ENCODE measurements around the gene PQBP1. TPM values are rescaled to one million over a fixed set of nuclear protein-coding genes. Genes with fewer than 3 reads are reported as not detected.

Gene PQBP1
- total and polyA plus RNA-seq, 2 experiments from 2014 or later: 33.8 to 82.9 TPM

- Histone ChIP-seq H3K36me3 (replicated peaks; ENCODE audit: insufficient read depth, low read depth) (no peaks in the 10 kb centered on the region), H3K79me2 (peaks cover 31% of the 10 kb centered on the region), H3K9me3 (ENCODE audit: low read depth) (no peaks in the 10 kb centered on the region), H2AFZ (no peak overlapping the region), H3K4me2 (peak overlapping the region; percentile 85), H3K27ac (peak overlapping the region; percentile 99), H4K20me1 (ENCODE audit: insufficient read depth, poor library complexity, severe bottlenecking) (no peaks in the 10 kb centered on the region), H3K9me2 (replicated peaks; ENCODE audit: insufficient read depth) (no peaks in the 10 kb centered on the region), H3K4me1 (ENCODE audit: insufficient read depth) (peaks cover 2% of the 10 kb centered on the region), H3K4me3 (peak overlapping the region; percentile 56), H3K27me3 (no peaks in the 10 kb centered on the region)
- TF ChIP-seq EZH2 (IDR thresholded peaks at IDR 0.05; ENCODE audit: borderline replicate concordance): no peak
- TF ChIP-seq EZH2phosphoT487 (IDR thresholded peaks at IDR 0.05; ENCODE audit: low read depth, severe bottlenecking, unreplicated experiment): no peak
- TF ChIP-seq CTCF (IDR thresholded peaks at IDR 0.05; ENCODE audit: poor library complexity): no peak
- peak; percentile 93 for DNase-seq (ENCODE audit: low spot score)
- 42% methylated on average over 33 of the region's 38 CpGs for WGBS (ENCODE audit: low lambda C conversion rate, missing lambda C conversion rate)
Observed at GRCh38 chrX:48897157-48897624, 539 bp upstream of the PQBP1 start.

GRCh38 chrX:48899078-48899410, 1.3 kb downstream of the PQBP1 start:
- no peaks in the 10 kb centered on the region for H3K4me1 ChIP-seq (ENCODE audit: insufficient read depth)
- H2AFZ ChIP-seq: no peak overlapping the region
- no peak for DNase-seq (ENCODE audit: low spot score)
- no peaks in the 10 kb centered on the region for H3K36me3 ChIP-seq (replicated peaks; ENCODE audit: insufficient read depth, low read depth)
- H3K4me3 ChIP-seq: no peak overlapping the region
- no peaks in the 10 kb centered on the region for H3K9me3 ChIP-seq (ENCODE audit: low read depth)
- no peak overlapping the region for H3K27ac ChIP-seq
- H3K9me2 ChIP-seq (replicated peaks; ENCODE audit: insufficient read depth): no peaks in the 10 kb centered on the region
- TF ChIP-seq EZH2 (IDR thresholded peaks at IDR 0.05; ENCODE audit: borderline replicate concordance) (no peak), CTCF (IDR thresholded peaks at IDR 0.05; ENCODE audit: poor library complexity) (no peak), EZH2phosphoT487 (IDR thresholded peaks at IDR 0.05; ENCODE audit: low read depth, severe bottlenecking, unreplicated experiment) (no peak)
- H4K20me1 ChIP-seq (ENCODE audit: insufficient read depth, poor library complexity, severe bottlenecking): no peaks in the 10 kb centered on the region
- 90% methylated on average over 8 of the region's 8 CpGs for WGBS (ENCODE audit: low lambda C conversion rate, missing lambda C conversion rate)
- H3K79me2 ChIP-seq: peaks cover 31% of the 10 kb centered on the region
- H3K4me2 ChIP-seq: peak overlapping the region; percentile 76
- H3K27me3 ChIP-seq: no peaks in the 10 kb centered on the region

- Histone ChIP-seq H3K4me1 (ENCODE audit: insufficient read depth) (no peaks in the 10 kb centered on the region), H2AFZ (no peak overlapping the region), H3K27ac (no peak overlapping the region), H3K4me3 (no peak overlapping the region), H3K9me2 (replicated peaks; ENCODE audit: insufficient read depth) (no peaks in the 10 kb centered on the region), H3K79me2 (peaks cover 23% of the 10 kb centered on the region), H4K20me1 (ENCODE audit: insufficient read depth, poor library complexity, severe bottlenecking) (no peaks in the 10 kb centered on the region), H3K27me3 (no peaks in the 10 kb centered on the region), H3K4me2 (no peak overlapping the region), H3K9me3 (ENCODE audit: low read depth) (no peaks in the 10 kb centered on the region), H3K36me3 (replicated peaks; ENCODE audit: insufficient read depth, low read depth) (no peaks in the 10 kb centered on the region)
- 88% methylated on average over 7 of the region's 7 CpGs for WGBS (ENCODE audit: low lambda C conversion rate, missing lambda C conversion rate)
- no peak for DNase-seq (ENCODE audit: low spot score)
- no peak for TF ChIP-seq CTCF (IDR thresholded peaks at IDR 0.05; ENCODE audit: poor library complexity)
- no peak for TF ChIP-seq EZH2phosphoT487 (IDR thresholded peaks at IDR 0.05; ENCODE audit: low read depth, severe bottlenecking, unreplicated experiment)
- no peak for TF ChIP-seq EZH2 (IDR thresholded peaks at IDR 0.05; ENCODE audit: borderline replicate concordance)
Observed at GRCh38 chrX:48901069-48901468, 3.3 kb downstream of the PQBP1 start.

- H3K27ac ChIP-seq: no peak overlapping the region
- no peaks in the 10 kb centered on the region for H3K9me3 ChIP-seq (ENCODE audit: low read depth)
- H3K79me2 ChIP-seq: peaks cover 17% of the 10 kb centered on the region
- H3K4me1 ChIP-seq (ENCODE audit: insufficient read depth): no peaks in the 10 kb centered on the region
- no peaks in the 10 kb centered on the region for H3K9me2 ChIP-seq (replicated peaks; ENCODE audit: insufficient read depth)
- no peak overlapping the region for H2AFZ ChIP-seq
- TF ChIP-seq EZH2phosphoT487 (IDR thresholded peaks at IDR 0.05; ENCODE audit: low read depth, severe bottlenecking, unreplicated experiment): no peak
- H3K4me3 ChIP-seq: no peak overlapping the region
- no peaks in the 10 kb centered on the region for H4K20me1 ChIP-seq (ENCODE audit: insufficient read depth, poor library complexity, severe bottlenecking)
- H3K36me3 ChIP-seq (replicated peaks; ENCODE audit: insufficient read depth, low read depth): no peaks in the 10 kb centered on the region
- no peak overlapping the region for H3K4me2 ChIP-seq
- no peaks in the 10 kb centered on the region for H3K27me3 ChIP-seq
- DNase-seq (ENCODE audit: low spot score): no peak
- 97% methylated on average over 20 of the region's 20 CpGs for WGBS (ENCODE audit: low lambda C conversion rate, missing lambda C conversion rate)
Observed at GRCh38 chrX:48902135-48902534, 4.4 kb downstream of the PQBP1 start.
